Right renal pelvis (tissue), 4 donors: ENCODE data around the gene TFCP2L1. TPM values are rescaled to one million over a fixed set of nuclear protein-coding genes. Genes with fewer than 3 reads are reported as not detected.

Source experiments
- DNase-seq, 4 donors: peaks; one replicate each; pipeline ENCODE4 v3.0.0-alpha.2; 2013; ENCODE audit warnings: low read depth in 4 of 4, low spot score in 3 of 4, missing footprints in 1 of 4
- polyA plus RNA-seq, 4 donors: library from polyadenylated mRNA; unstranded; fragments of 120-200 nt; gene quantifications; one replicate each; pipeline ENCODE4 v1.2.1, GENCODE V29; 2013; ENCODE audit not compliant: insufficient read length in 4 of 4

Gene TFCP2L1
- polyA plus RNA-seq, 4 donors: 52.8 to 63.4 (median 61.9) TPM

GRCh38 chr2:121185111-121185510 lies 99.9 kb downstream of the TFCP2L1 start:
- no peak for DNase-seq

- no peak for DNase-seq
These were observed 100.6 kb downstream of the TFCP2L1 start for GRCh38 chr2:121184248-121184862.

- DNase-seq: no peak
These were observed 102.5 kb downstream of the TFCP2L1 start for GRCh38 chr2:121182520-121182919.

- DNase-seq: no peak
These were observed 105.5 kb downstream of the TFCP2L1 start for GRCh38 chr2:121179467-121179866.

GRCh38 chr2:121178730-121179129 lies 106.3 kb downstream of the TFCP2L1 start:
- no peak for DNase-seq

- DNase-seq: no peak
These were observed 107.1 kb downstream of the TFCP2L1 start for GRCh38 chr2:121177896-121178295.

GRCh38 chr2:121175326-121175725 lies 109.7 kb downstream of the TFCP2L1 start:
- no peak for DNase-seq

- no peak for DNase-seq
These were observed 111.2 kb downstream of the TFCP2L1 start for GRCh38 chr2:121173806-121174205.

- no peak for DNase-seq
These were observed 111.9 kb downstream of the TFCP2L1 start for GRCh38 chr2:121173112-121173511.

- no peak for DNase-seq
These were observed 112.5 kb downstream of the TFCP2L1 start for GRCh38 chr2:121172456-121172855.

- no peak for DNase-seq
These were observed 113.3 kb downstream of the TFCP2L1 start for GRCh38 chr2:121171625-121172119.

- no peak for DNase-seq
These were observed 114.4 kb downstream of the TFCP2L1 start for GRCh38 chr2:121170577-121170976.

GRCh38 chr2:121167411-121167810 lies 117.6 kb downstream of the TFCP2L1 start:
- DNase-seq: peak in 1 of 4 donors; percentile 25

Other genes with a start within 250 kb of the TFCP2L1 start
- under 1 TPM in 1 of 4 donors, not detected in 3; 0.73 TPM for gene RNU4ATAC, start 245.7 kb upstream of the TFCP2L1 start, polyA plus RNA-seq